Measurements from ENCODE around the gene NGEF.
"Not testable (repeated sequence)": the region's sequence is repeated elsewhere in the genome, so short reads cannot be mapped to it uniquely, and the experiment has no call there.

Gene NGEF

GRCh38 chr2:233013027-233013461 is at the start of gene NGEF:
NGEF (minus strand) TSS chr2:233013256; CDS start chr2:232974890, 38,366 bp downstream.
- DNase-seq: no peak

- DNase-seq: no peak
Measured at GRCh38 chr2:233062451-233062850, 49.4 kb upstream of the NGEF start.

- DNase-seq: no peak
Measured at GRCh38 chr2:233061591-233062450, 48.8 kb upstream of the NGEF start.

- no peak for DNase-seq
Measured at GRCh38 chr2:233060980-233061590, 48.0 kb upstream of the NGEF start.

GRCh38 chr2:233060501-233060979 is 47.5 kb upstream of the NGEF start:
- DNase-seq: no peak

- DNase-seq: no peak
Measured at GRCh38 chr2:233059797-233060500, 46.9 kb upstream of the NGEF start, which contains the start of gene INPP5D. INPP5D (plus strand) TSS chr2:233060342; CDS start chr2:233060479, 137 bp downstream.

- DNase-seq: no peak
Measured at GRCh38 chr2:233059547-233059796, 46.4 kb upstream of the NGEF start.

- DNase-seq: no peak
Measured at GRCh38 chr2:233058717-233059546, 45.9 kb upstream of the NGEF start.

GRCh38 chr2:233056961-233057605 is 44.0 kb upstream of the NGEF start:
- no peak for DNase-seq

GRCh38 chr2:233055362-233055761 is 42.3 kb upstream of the NGEF start:
- DNase-seq: no peak

- no peak for DNase-seq
Measured at GRCh38 chr2:233053928-233054784, 41.1 kb upstream of the NGEF start.

GRCh38 chr2:233052517-233052916 is 39.5 kb upstream of the NGEF start:
- DNase-seq: not testable (repeated sequence)

GRCh38 chr2:233051241-233052149 is 38.4 kb upstream of the NGEF start:
- no peak for DNase-seq

- DNase-seq: no peak
Measured at GRCh38 chr2:233049194-233049761, 36.2 kb upstream of the NGEF start.

GRCh38 chr2:233048569-233049193 is 35.6 kb upstream of the NGEF start:
- DNase-seq: no peak

- DNase-seq: no peak
Measured at GRCh38 chr2:233047667-233048066, 34.6 kb upstream of the NGEF start.

GRCh38 chr2:233047206-233047605 is 34.1 kb upstream of the NGEF start:
- DNase-seq: no peak

- DNase-seq: no peak
Measured at GRCh38 chr2:233044974-233045605, 32.0 kb upstream of the NGEF start.

GRCh38 chr2:233042549-233042948 is 29.5 kb upstream of the NGEF start:
- DNase-seq: no peak

Data from amniotic stem cell (primary cell).